B cell (primary cell): ENCODE results near the gene ERG. TPM values are rescaled to one million over a fixed set of nuclear protein-coding genes. Genes with fewer than 3 reads are reported as not detected.

Experiments
- ATAC-seq: fragments of 200-7000 bp; cut with Tn5 transposase; one replicate; pipeline ENCODE4 v1.10.0; 2021; ENCODE audit warnings: low read depth, mild to moderate bottlenecking, moderate number of reproducible peaks, moderate library complexity
- CTCF ChIA-PET: fragments of 350-600 bp; sonication (Branson Sonifier 250); formaldehyde crosslinking; loops from one replicate; lab custom pipeline; 2021; ENCODE audit warnings: antibody characterized with exemption, inconsistent platforms; lab: Charles Lee
- POLR2A ChIA-PET: fragments of 350-600 bp; sonication (Branson Sonifier 250); formaldehyde crosslinking; loops from one replicate; lab custom pipeline; 2021; ENCODE audit warnings: antibody characterized with exemption; lab: Charles Lee
- DNase-seq: peaks from one replicate; pipeline ENCODE4 v3.0.0; 2013
- H2AFZ ChIP-seq: 2 replicates; pipeline ENCODE4 v1.6.1; 2012; ENCODE audit warnings: mild to moderate bottlenecking, low read depth, low read length; ENCODE audit not compliant: insufficient read depth, poor library complexity, severe bottlenecking
- H3K27ac ChIP-seq, 2 donors: 1 replicate in 1 of 2; 2 replicates in 1 of 2; pipeline ENCODE4 v1.5.1; 2012 to 2013; ENCODE audit warnings: low read length in 2 of 2, mild to moderate bottlenecking in 2 of 2, moderate library complexity in 1 of 2
- H3K27me3 ChIP-seq, 4 experiments: fragments of 200-600 bp in 1 of 4; sonication (generic) in 1 of 4; replicated peaks in 1 of 4; 1 replicate in 2 of 4; 2 replicates in 2 of 4; pipeline versions ENCODE4 v1.6.1 to v1.7.0; 2013 to 2016; ENCODE audit warnings: low read length in 3 of 4, mild to moderate bottlenecking in 2 of 4, mixed read lengths in 1 of 4, moderate library complexity in 1 of 4; ENCODE audit not compliant: insufficient read depth in 4 of 4, control insufficient read depth in 3 of 4; ENCODE audit errors: control extremely low read depth in 1 of 4
- H3K36me3 ChIP-seq, 2 experiments: replicated peaks in 1 of 2; 1 replicate in 1 of 2; 2 replicates in 1 of 2; pipeline versions ENCODE4 v1.6.1 to v1.7.1; 2013; ENCODE audit warnings: low read length in 1 of 2; ENCODE audit not compliant: insufficient read depth in 2 of 2, control insufficient read depth in 1 of 2; ENCODE audit errors: control extremely low read depth in 1 of 2, extremely low read depth in 1 of 2
- H3K4me1 ChIP-seq, 2 donors: fragments of 200-600 bp in 1 of 2; sonication (generic) in 1 of 2; 1 replicate in 1 of 2; 2 replicates in 1 of 2; pipeline versions ENCODE4 v1.5.1 to v1.6.1; 2013 to 2017; ENCODE audit warnings: low read length in 2 of 2; ENCODE audit not compliant: control insufficient read depth in 2 of 2, insufficient read depth in 2 of 2
- H3K4me2 ChIP-seq: replicated peaks from 2 replicates; pipeline ENCODE3; 2012; ENCODE audit warnings: mild to moderate bottlenecking, low read depth, low read length; ENCODE audit not compliant: poor library complexity, severe bottlenecking
- H3K4me3 ChIP-seq, 5 experiments: fragments of 200-600 bp in 1 of 5; sonication (generic) in 1 of 5; 1 replicate in 3 of 5; 2 replicates in 2 of 5; pipeline versions ENCODE4 v1.5.1 to v1.7.0; 2011 to 2016; ENCODE audit warnings: low read length in 4 of 5, mild to moderate bottlenecking in 4 of 5, low read depth in 2 of 5, control low read depth in 1 of 5, moderate library complexity in 1 of 5; ENCODE audit not compliant: insufficient read depth in 1 of 5; ENCODE audit errors: control extremely low read depth in 1 of 5, extremely low read depth in 1 of 5
- H3K79me2 ChIP-seq: fragments of 200-600 bp; sonication (generic); one replicate; pipeline ENCODE4 v1.6.0; 2016; ENCODE audit warnings: low read length; ENCODE audit not compliant: control insufficient read depth, insufficient read depth
- H3K9ac ChIP-seq: fragments of 200-600 bp; sonication (generic); 2 replicates; pipeline ENCODE4 v1.6.1; 2017; ENCODE audit warnings: mild to moderate bottlenecking, low read length, moderate library complexity
- H3K9me3 ChIP-seq, 3 donors: one replicate each; pipeline versions ENCODE4 v1.6.1 to v1.7.1; 2013; ENCODE audit warnings: low read length in 2 of 3; ENCODE audit not compliant: control insufficient read depth in 2 of 3, insufficient read depth in 1 of 3; ENCODE audit errors: control extremely low read depth in 1 of 3
- H4K20me1 ChIP-seq: 2 replicates; pipeline ENCODE4 v1.6.0; 2012; ENCODE audit warnings: mild to moderate bottlenecking, low read length; ENCODE audit not compliant: insufficient read depth, control insufficient read depth, poor library complexity, severe bottlenecking
- H3K27ac Mint-ChIP-seq: one replicate; pipeline ENCODE4 v1.8.0; 2021; ENCODE audit warnings: mixed read lengths
- H3K27me3 Mint-ChIP-seq: one replicate; pipeline ENCODE4 v1.8.0; 2021; ENCODE audit warnings: mixed read lengths
- H3K4me1 Mint-ChIP-seq: one replicate; pipeline ENCODE4 v1.8.0; 2021; ENCODE audit warnings: mixed read lengths
- H3K4me3 Mint-ChIP-seq: one replicate; pipeline ENCODE4 v1.8.0; 2021; ENCODE audit warnings: mixed read lengths
- H3K9me3 Mint-ChIP-seq: one replicate; pipeline ENCODE4 v1.8.0; 2022; ENCODE audit warnings: mixed read lengths; ENCODE audit not compliant: insufficient read depth
- CTCF ChIP-seq: fragments of 200-600 bp; IDR thresholded peaks from one replicate; pipeline ENCODE4 v1.8.0; 2022; ENCODE audit warnings: antibody characterized with exemption, mild to moderate bottlenecking
- EZH2 ChIP-seq: IDR thresholded peaks from 2 replicates; pipeline ENCODE4 v1.6.1; 2012; ENCODE audit warnings: borderline replicate concordance, low read depth, mild to moderate bottlenecking, moderate library complexity, low read length; ENCODE audit not compliant: insufficient read depth, poor library complexity, severe bottlenecking
- WGBS: methylation state at CpG from one replicate; pipeline ENCODE4 v1.1.5; 2013; ENCODE audit warnings: missing lambda C conversion rate; ENCODE audit not compliant: insufficient coverage; 5-methylcytosine and 5-hydroxymethylcytosine counted together
- intact Hi-C: fragments of 100-400 bp; cut with micrococcal nuclease; formaldehyde crosslinking; loops from one replicate; pipeline ENCODE4 v1.10.0; 2022
- polyA plus RNA-seq: library from polyadenylated mRNA; depleted of rRNA; stranded (reverse); fragments of >200 nt; gene quantifications from 2 replicates; pipeline ENCODE4 v1.2.3, GENCODE V29; 2012
- total RNA-seq, 2 donors: library from RNA; stranded (reverse); fragments of 120-200 nt in 1 of 2; gene quantifications; 1 replicate in 1 of 2; 2 replicates in 1 of 2; pipeline versions ENCODE4 v1.2.3 to v1.2.4, GENCODE V29; 2013 to 2022

The ERG gene
- total and polyA plus RNA-seq, 2 donors (not counting 1 experiment from before 2014, with no cell fraction given): 0.17 TPM; not detected in 1

DNA sequence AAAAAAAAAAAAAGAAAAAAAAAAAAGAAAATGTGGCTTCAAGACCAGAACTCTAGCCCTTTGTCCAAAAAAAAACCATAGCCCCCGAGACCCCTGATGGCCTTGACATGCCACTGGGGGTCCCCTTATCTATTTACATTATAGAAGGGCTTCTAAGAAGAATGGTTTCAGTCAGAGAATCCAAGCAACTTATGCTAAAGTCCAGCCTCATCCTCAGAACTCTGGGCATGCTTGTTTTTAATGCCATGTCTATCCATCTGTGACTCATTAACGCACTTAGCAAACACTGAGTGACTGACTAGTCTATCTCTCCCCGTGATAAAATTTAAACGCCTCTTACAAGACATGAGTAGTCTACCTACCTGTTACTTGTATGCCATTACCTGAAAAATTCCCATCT, 29.3 kb downstream of the ERG start:
- no peak for DNase-seq
- Histone ChIP-seq H3K9me3 (peaks cover 0 to 3% (median 0%) of the 10 kb centered on the region in 3 donors), H3K4me2 (no peak overlapping the region), H3K79me2 (no peaks in the 10 kb centered on the region), H2AFZ (no peak overlapping the region), H3K27me3 (no peaks in the 10 kb centered on the region), H3K4me1 (no peaks in the 10 kb centered on the region), H3K4me3 (no peak overlapping the region), H4K20me1 (no peaks in the 10 kb centered on the region), H3K36me3 (no peaks in the 10 kb centered on the region), H3K27ac (no peak overlapping the region), H3K9ac (no peak overlapping the region)
- Mint-ChIP-seq H3K27me3 (peaks cover 11% of the 10 kb centered on the region), H3K27ac (no peak overlapping the region), H3K4me1 (no peaks in the 10 kb centered on the region), H3K9me3 (peaks cover 3% of the 10 kb centered on the region), H3K4me3 (no peak overlapping the region)
- no peak for ATAC-seq
- 89% methylated on average over 3 of the region's 4 CpGs for WGBS
- TF ChIP-seq CTCF (no peak), EZH2 (no peak)
- CTCF ChIA-PET: no interaction called here
- intact Hi-C loops: no loop called here
- POLR2A ChIA-PET: no interaction called here

DNA sequence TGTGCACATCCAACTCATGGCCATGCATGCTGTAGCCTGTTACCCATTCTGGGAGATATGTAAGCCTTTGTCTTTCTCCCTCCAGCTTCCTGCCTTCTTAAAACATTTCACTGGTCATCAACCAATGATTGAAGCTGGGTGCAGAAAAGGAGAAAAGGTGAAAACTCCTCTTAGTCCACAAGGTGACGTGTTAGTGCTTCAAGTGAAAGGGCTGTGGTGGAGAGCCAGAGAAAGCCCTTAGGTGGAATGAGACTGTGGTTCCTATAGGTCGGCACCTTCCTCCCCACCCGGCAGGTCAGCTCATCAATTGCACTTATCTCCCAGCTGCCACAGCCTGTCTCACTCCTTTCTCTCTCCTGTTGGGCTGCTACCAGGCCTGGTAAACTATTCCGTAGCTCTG, 30.4 kb downstream of the ERG start:
- Histone ChIP-seq H3K27ac (no peak overlapping the region), H3K4me2 (no peak overlapping the region), H3K36me3 (no peaks in the 10 kb centered on the region), H3K27me3 (no peaks in the 10 kb centered on the region), H3K9me3 (peaks cover 0 to 2% (median 0%) of the 10 kb centered on the region in 3 donors), H3K79me2 (no peaks in the 10 kb centered on the region), H3K9ac (no peak overlapping the region), H3K4me1 (no peaks in the 10 kb centered on the region), H4K20me1 (no peaks in the 10 kb centered on the region), H3K4me3 (no peak overlapping the region), H2AFZ (no peak overlapping the region)
- DNase-seq (no peak), ATAC-seq (no peak)
- ChIA-PET POLR2A (no interaction called here), CTCF (no interaction called here)
- Mint-ChIP-seq H3K27ac (no peak overlapping the region), H3K9me3 (peaks cover 3% of the 10 kb centered on the region), H3K27me3 (peaks cover 5% of the 10 kb centered on the region), H3K4me1 (no peaks in the 10 kb centered on the region), H3K4me3 (no peak overlapping the region)
- no CpG with 5 or more reads among the region's 4 CpGs for WGBS
- intact Hi-C loops: no loop called here
- TF ChIP-seq EZH2: no peak
- TF ChIP-seq CTCF: no peak
